C4-2B (cell line): ENCODE measurements around the gene WFDC9.
"Not testable (repeated sequence)": the region's sequence is repeated elsewhere in the genome, so short reads cannot be mapped to it uniquely, and the experiment has no call there.

Experiments
- ZFX ChIP-seq: fragments of 450-650 bp; IDR thresholded peaks from 2 replicates; pipeline ENCODE4 v1.6.1; 2017
- TF ChIP-seq, protein P1 (sequence below): fragments of 450-650 bp; conservative IDR thresholded peaks from 2 replicates; pipeline ENCODE4 v1.5.1; 2017; ENCODE audit warnings: mild to moderate bottlenecking

DNA sequence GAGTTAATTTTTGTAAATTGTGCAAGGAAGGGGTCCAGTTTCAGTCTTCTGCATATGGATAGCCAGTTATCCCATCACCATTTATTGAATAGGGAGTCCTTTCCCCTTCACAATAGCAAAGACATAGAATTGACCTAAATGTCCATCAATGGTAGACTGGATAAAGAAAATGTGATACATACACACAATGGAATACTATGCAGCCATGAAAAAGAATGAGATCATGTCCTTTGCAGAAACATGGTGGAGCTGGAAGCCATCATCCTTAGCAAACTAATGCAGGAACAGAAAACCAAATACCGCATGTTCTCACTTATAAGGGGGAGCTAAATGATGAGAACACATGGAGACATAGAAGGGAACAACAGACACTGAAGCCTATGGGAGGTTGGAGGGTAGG, 61.4 kb downstream of the WFDC9 start:
- TF ChIP-seq, protein P1, sequence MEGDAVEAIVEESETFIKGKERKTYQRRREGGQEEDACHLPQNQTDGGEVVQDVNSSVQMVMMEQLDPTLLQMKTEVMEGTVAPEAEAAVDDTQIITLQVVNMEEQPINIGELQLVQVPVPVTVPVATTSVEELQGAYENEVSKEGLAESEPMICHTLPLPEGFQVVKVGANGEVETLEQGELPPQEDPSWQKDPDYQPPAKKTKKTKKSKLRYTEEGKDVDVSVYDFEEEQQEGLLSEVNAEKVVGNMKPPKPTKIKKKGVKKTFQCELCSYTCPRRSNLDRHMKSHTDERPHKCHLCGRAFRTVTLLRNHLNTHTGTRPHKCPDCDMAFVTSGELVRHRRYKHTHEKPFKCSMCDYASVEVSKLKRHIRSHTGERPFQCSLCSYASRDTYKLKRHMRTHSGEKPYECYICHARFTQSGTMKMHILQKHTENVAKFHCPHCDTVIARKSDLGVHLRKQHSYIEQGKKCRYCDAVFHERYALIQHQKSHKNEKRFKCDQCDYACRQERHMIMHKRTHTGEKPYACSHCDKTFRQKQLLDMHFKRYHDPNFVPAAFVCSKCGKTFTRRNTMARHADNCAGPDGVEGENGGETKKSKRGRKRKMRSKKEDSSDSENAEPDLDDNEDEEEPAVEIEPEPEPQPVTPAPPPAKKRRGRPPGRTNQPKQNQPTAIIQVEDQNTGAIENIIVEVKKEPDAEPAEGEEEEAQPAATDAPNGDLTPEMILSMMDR: not testable (repeated sequence)
- TF ChIP-seq ZFX: not testable (repeated sequence)
